Ishikawa (cell line): ENCODE results near the gene COL18A1.

Source experiments
- CEBPB ChIP-seq: IDR thresholded peaks from 2 replicates; pipeline ENCODE4 v1.6.1; 2012
- CREB1 ChIP-seq: IDR thresholded peaks from 2 replicates; pipeline ENCODE4 v1.6.1; 2012; ENCODE audit warnings: low read depth
- EGR1 ChIP-seq: IDR thresholded peaks from 2 replicates; pipeline ENCODE4 v1.6.1; 2012
- EP300 ChIP-seq: IDR thresholded peaks from 2 replicates; pipeline ENCODE4 v1.6.1; 2012; ENCODE audit warnings: borderline replicate concordance
- FOXM1 ChIP-seq: IDR thresholded peaks from 2 replicates; pipeline ENCODE4 v1.6.1; 2012; ENCODE audit warnings: low read depth, borderline replicate concordance
- MAX ChIP-seq: IDR thresholded peaks from 2 replicates; pipeline ENCODE4 v1.6.1; 2012
- NFIC ChIP-seq: IDR thresholded peaks from 2 replicates; pipeline ENCODE4 v1.6.1; 2012
- RAD21 ChIP-seq: IDR thresholded peaks from 2 replicates; pipeline ENCODE4 v1.6.1; 2012; ENCODE audit warnings: low read depth
- REST ChIP-seq: IDR thresholded peaks from 2 replicates; pipeline ENCODE4 v1.6.1; 2012; ENCODE audit warnings: low read depth, mild to moderate bottlenecking
- TAF1 ChIP-seq: IDR thresholded peaks from 2 replicates; pipeline ENCODE4 v1.6.1; 2012; ENCODE audit warnings: low read depth, mild to moderate bottlenecking
- TCF12 ChIP-seq: IDR thresholded peaks from 2 replicates; pipeline ENCODE4 v1.6.1; 2012; ENCODE audit warnings: low read depth
- TEAD4 ChIP-seq: IDR thresholded peaks from 2 replicates; pipeline ENCODE4 v1.6.1; 2012
- YY1 ChIP-seq: IDR thresholded peaks from 2 replicates; pipeline ENCODE4 v1.6.1; 2012; ENCODE audit warnings: low read depth
- ZBTB7A ChIP-seq: IDR thresholded peaks from 2 replicates; pipeline ENCODE4 v1.6.1; 2012; ENCODE audit warnings: low read depth
- TF ChIP-seq, protein P1 (sequence below): IDR thresholded peaks from 2 replicates; pipeline ENCODE4 v1.6.1; 2012

COL18A1 gene

DNA sequence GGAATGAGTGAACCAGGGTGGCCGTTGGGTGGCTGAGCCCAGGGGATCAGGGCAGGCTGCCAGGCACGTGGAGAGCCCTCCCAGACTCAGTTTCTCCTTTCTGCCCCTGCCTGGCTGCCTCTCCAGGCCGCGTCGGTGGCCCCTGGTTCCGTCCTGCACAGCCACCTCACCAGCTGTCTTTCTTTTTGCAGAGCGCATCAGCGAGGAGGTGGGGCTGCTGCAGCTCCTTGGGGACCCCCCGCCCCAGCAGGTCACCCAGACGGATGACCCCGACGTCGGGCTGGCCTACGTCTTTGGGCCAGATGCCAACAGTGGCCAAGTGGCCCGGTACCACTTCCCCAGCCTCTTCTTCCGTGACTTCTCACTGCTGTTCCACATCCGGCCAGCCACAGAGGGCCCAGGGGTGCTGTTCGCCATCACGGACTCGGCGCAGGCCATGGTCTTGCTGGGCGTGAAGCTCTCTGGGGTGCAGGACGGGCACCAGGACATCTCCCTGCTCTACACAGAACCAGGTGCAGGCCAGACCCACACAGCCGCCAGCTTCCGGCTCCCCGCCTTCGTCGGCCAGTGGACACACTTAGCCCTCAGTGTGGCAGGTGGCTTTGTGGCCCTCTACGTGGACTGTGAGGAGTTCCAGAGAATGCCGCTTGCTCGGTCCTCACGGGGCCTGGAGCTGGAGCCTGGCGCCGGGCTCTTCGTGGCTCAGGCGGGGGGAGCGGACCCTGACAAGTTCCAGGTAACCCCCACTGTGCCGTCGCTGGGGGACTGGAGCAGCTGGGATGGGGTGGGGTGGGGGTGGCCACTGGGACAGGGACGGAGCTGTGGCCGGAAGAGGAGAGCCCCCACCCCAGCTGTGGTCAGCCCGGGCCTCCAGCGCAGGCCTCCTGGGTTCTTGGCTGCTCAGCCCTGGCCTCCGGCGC is 63.3 kb downstream of the COL18A1 start:
- TF ChIP-seq CREB1 (no peak), TCF12 (no peak), REST (no peak), FOXM1 (no peak), ZBTB7A (no peak), TEAD4 (no peak)
- TF ChIP-seq, protein P1, sequence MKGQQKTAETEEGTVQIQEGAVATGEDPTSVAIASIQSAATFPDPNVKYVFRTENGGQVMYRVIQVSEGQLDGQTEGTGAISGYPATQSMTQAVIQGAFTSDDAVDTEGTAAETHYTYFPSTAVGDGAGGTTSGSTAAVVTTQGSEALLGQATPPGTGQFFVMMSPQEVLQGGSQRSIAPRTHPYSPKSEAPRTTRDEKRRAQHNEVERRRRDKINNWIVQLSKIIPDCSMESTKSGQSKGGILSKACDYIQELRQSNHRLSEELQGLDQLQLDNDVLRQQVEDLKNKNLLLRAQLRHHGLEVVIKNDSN, result no peak

GRCh38 chr21:45468971-45469272 is 64.0 kb downstream of the COL18A1 start:
- no peak for TF ChIP-seq TCF12
- no peak for TF ChIP-seq MAX
- no peak for TF ChIP-seq YY1
- no peak for TF ChIP-seq TAF1
- no peak for TF ChIP-seq CREB1
- TF ChIP-seq EP300, result no peak
- TF ChIP-seq RAD21, result no peak
- TF ChIP-seq NFIC, result no peak

DNA sequence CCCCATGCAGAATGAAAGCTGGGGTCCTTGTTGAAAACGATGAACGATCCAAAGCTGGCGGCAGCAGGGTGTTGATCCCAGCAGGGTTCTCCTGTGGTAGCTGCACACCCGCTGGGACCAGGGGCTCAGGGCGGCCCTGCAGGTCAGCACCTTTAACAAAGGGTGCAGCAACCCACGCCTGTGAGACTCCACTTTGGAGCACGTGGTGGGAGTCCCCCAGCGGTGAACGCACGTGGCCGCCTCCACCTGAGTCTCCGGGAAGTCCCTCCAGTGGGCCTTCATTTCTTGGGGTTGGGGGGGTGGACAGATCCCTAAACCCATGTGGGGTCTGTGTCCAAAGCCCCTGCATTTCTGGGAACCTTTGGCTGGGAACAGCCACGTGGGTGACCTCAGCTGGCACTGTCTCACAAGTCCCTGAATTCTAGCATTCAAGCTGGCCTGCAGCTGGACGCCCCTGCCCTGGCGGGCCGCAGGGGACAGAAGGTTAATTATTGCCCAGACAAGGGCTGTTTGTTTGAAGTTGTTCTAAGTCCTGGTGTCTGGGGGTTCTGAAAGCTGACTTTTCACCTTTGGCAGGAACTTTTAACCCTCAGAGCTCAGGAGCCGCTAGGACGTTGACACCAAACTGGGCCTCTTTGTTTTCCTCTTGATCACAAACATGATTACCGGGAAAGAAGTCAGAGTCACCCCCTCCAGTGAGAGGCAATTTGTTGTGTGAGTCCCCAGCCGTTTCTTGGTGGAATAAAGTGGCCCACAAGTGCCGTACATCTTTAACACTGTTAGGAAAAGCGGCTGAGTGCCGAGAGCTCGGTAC is 64.5 kb downstream of the COL18A1 start:
- TF ChIP-seq RAD21, result no peak
- no peak for TF ChIP-seq TCF12
- TF ChIP-seq EP300, result no peak
- TF ChIP-seq REST, result no peak
- TF ChIP-seq MAX, result no peak

DNA sequence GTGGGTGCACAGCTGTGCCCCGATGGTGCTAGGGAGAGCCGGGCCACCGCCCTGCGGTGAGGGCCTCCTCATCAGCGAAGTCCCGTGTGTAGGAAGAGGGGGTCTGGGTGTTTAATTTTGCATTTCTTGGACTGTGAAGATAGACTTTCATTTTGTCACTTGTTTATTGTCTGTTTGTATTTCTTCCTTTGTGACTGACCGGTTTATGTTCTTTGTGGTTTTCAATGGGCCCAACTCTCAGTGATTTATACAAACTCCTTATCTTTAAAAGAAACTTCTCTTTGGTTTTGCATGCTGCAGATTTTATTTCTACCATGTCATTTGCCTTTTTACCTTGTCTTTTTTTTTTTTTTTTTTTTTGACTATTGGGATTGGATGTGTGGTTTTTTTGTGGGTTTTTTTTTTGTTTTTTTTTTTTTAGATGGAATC is 65.1 kb downstream of the COL18A1 start:
- no peak for TF ChIP-seq TAF1
- TF ChIP-seq CREB1, result no peak
- TF ChIP-seq ZBTB7A, result no peak
- TF ChIP-seq EGR1, result no peak
- TF ChIP-seq, protein P1, result no peak
- no peak for TF ChIP-seq MAX
- no peak for TF ChIP-seq CEBPB
- no peak for TF ChIP-seq FOXM1
- TF ChIP-seq YY1, result no peak
- no peak for TF ChIP-seq NFIC
- no peak for TF ChIP-seq RAD21

- TF ChIP-seq MAX (peak; percentile 90), TEAD4 (peak; percentile 11; the same call in 1 of the 2 replicates), TCF12 (peak; percentile 43), NFIC (peak; percentile 53), EP300 (no peak), EGR1 (peak; percentile 96)
These were observed 66.0 kb downstream of the COL18A1 start for GRCh38 chr21:45470773-45471524.
